DND-41 (cell line): Measurements from ENCODE around the gene CDH2.

ENCODE experiments used
- ATAC-seq: fragments of 200-7000 bp; cut with Tn5 transposase; 3 replicates; pipeline ENCODE4 v1.9.1; 2021; ENCODE audit warnings: low read depth; ENCODE audit not compliant: insufficient read depth
- DNase-seq: peaks from one replicate; pipeline ENCODE4 v3.0.0-alpha.2; 2020
- H2AFZ ChIP-seq: 2 replicates; pipeline ENCODE4 v1.6.0; 2012; ENCODE audit warnings: low read depth, low read length
- H3K27ac ChIP-seq: 2 replicates; pipeline ENCODE4 v1.5.1; 2012; ENCODE audit warnings: low read length, inconsistent platforms
- H3K27me3 ChIP-seq: fragments of 200-600 bp; sonication (generic); 2 replicates; pipeline ENCODE4 v1.6.0; 2012; ENCODE audit warnings: low read length, mild to moderate bottlenecking, inconsistent platforms; ENCODE audit not compliant: insufficient read depth, poor library complexity
- H3K36me3 ChIP-seq: 2 replicates; pipeline ENCODE4 v1.5.1; 2012; ENCODE audit warnings: low read length, inconsistent platforms; ENCODE audit not compliant: insufficient read depth
- H3K4me1 ChIP-seq: 2 replicates; pipeline ENCODE4 v1.5.1; 2012; ENCODE audit warnings: mild to moderate bottlenecking, low read length; ENCODE audit not compliant: insufficient read depth
- H3K4me2 ChIP-seq: 2 replicates; pipeline ENCODE4 v1.6.0; 2012; ENCODE audit warnings: mild to moderate bottlenecking, moderate library complexity, low read length, inconsistent platforms; ENCODE audit not compliant: insufficient read depth
- H3K4me3 ChIP-seq, 2 experiments: fragments of 200-600 bp in 1 of 2; shearing (Covaris generic) in 1 of 2; 2 replicates each; pipeline ENCODE4 v1.5.1; 2012 to 2016; ENCODE audit warnings: inconsistent platforms in 2 of 2, low read length in 2 of 2, mild to moderate bottlenecking in 2 of 2, low read depth in 1 of 2, moderate library complexity in 1 of 2
- H3K79me2 ChIP-seq: 2 replicates; pipeline ENCODE4 v1.6.0; 2012; ENCODE audit warnings: low read length, inconsistent platforms; ENCODE audit not compliant: insufficient read depth
- H3K9ac ChIP-seq: 2 replicates; pipeline ENCODE4 v1.6.0; 2012; ENCODE audit warnings: low read depth, mild to moderate bottlenecking, inconsistent platforms, low read length, moderate library complexity
- H3K9me3 ChIP-seq: 2 replicates; pipeline ENCODE4 v1.5.1; 2012; ENCODE audit warnings: low read length, moderate library complexity, mild to moderate bottlenecking, inconsistent platforms; ENCODE audit not compliant: insufficient read depth, severe bottlenecking
- H4K20me1 ChIP-seq: 2 replicates; pipeline ENCODE4 v1.6.0; 2012; ENCODE audit warnings: low read length; ENCODE audit not compliant: insufficient read depth
- CTCF ChIP-seq: IDR thresholded peaks from 2 replicates; pipeline ENCODE4 v1.5.1; 2012; ENCODE audit warnings: borderline replicate concordance, low read length, moderate library complexity, mild to moderate bottlenecking; ENCODE audit not compliant: poor library complexity, severe bottlenecking; ENCODE audit errors: extremely low read depth
- EZH2 ChIP-seq: IDR thresholded peaks from 3 replicates; pipeline ENCODE4 v1.6.1; 2012; ENCODE audit warnings: borderline replicate concordance, low read depth, mild to moderate bottlenecking, moderate library complexity, low read length, inconsistent platforms; ENCODE audit not compliant: severe bottlenecking

The CDH2 gene

GRCh38 chr18:28113271-28114029, 63.5 kb downstream of the CDH2 start:
- peaks cover 26% of the 10 kb centered on the region for H3K79me2 ChIP-seq
- no peaks in the 10 kb centered on the region for H3K4me1 ChIP-seq
- no peak for ATAC-seq
- no peak for DNase-seq
- no peak overlapping the region for H3K9ac ChIP-seq
- no peak overlapping the region for H2AFZ ChIP-seq
- no peak overlapping the region for H3K4me3 ChIP-seq
- no peaks in the 10 kb centered on the region for H3K27me3 ChIP-seq
- no peaks in the 10 kb centered on the region for H3K9me3 ChIP-seq
- no peak overlapping the region for H3K27ac ChIP-seq
- H4K20me1 ChIP-seq: no peaks in the 10 kb centered on the region; the same call in 1 of the 2 replicates
- TF ChIP-seq CTCF: no peak
- no peak for TF ChIP-seq EZH2
- no peak overlapping the region for H3K4me2 ChIP-seq
- H3K36me3 ChIP-seq: no peaks in the 10 kb centered on the region

- H3K27ac ChIP-seq: no peak overlapping the region
- no peak for TF ChIP-seq CTCF
- no peak for TF ChIP-seq EZH2
- no peak overlapping the region for H3K4me3 ChIP-seq
- no peak overlapping the region for H3K9ac ChIP-seq
- no peak for ATAC-seq
- H2AFZ ChIP-seq: no peak overlapping the region
- H3K4me1 ChIP-seq: no peaks in the 10 kb centered on the region
- H3K9me3 ChIP-seq: no peaks in the 10 kb centered on the region
- no peaks in the 10 kb centered on the region for H3K36me3 ChIP-seq
- DNase-seq: no peak
- H4K20me1 ChIP-seq: no peaks in the 10 kb centered on the region; the same call in 1 of the 2 replicates
- H3K79me2 ChIP-seq: peaks cover 26% of the 10 kb centered on the region
- H3K4me2 ChIP-seq: no peak overlapping the region
- H3K27me3 ChIP-seq: no peaks in the 10 kb centered on the region
These were observed 64.9 kb downstream of the CDH2 start for GRCh38 chr18:28112056-28112470.

- Histone ChIP-seq H2AFZ (no peak overlapping the region), H3K4me2 (no peak overlapping the region), H3K9me3 (no peaks in the 10 kb centered on the region), H3K36me3 (no peaks in the 10 kb centered on the region), H3K27me3 (no peaks in the 10 kb centered on the region), H3K27ac (no peak overlapping the region), H3K9ac (no peak overlapping the region), H3K79me2 (peaks cover 26% of the 10 kb centered on the region), H4K20me1 (no peaks in the 10 kb centered on the region; the same call in 1 of the 2 replicates), H3K4me1 (no peaks in the 10 kb centered on the region), H3K4me3 (no peak overlapping the region)
- no peak for DNase-seq
- ATAC-seq: no peak
- TF ChIP-seq CTCF (no peak), EZH2 (no peak)
These were observed 66.0 kb downstream of the CDH2 start for GRCh38 chr18:28110924-28111323.
